Germinal center (tissue), 1 donor: ENCODE data around the gene ZBTB24.
"Not testable (repeated sequence)": the region's sequence is repeated elsewhere in the genome, so short reads cannot be mapped to it uniquely, and the experiment has no call there.

ENCODE experiments used
- DNase-seq: peaks from one replicate; pipeline ENCODE4 v3.0.0; 2012; ENCODE audit warnings: mixed read lengths, low spot score

The ZBTB24 gene

GRCh38 chr6:109471105-109471810 is 11.8 kb downstream of the ZBTB24 start:
- no peak for DNase-seq

- no peak for DNase-seq
These were observed 13.3 kb downstream of the ZBTB24 start for GRCh38 chr6:109469591-109470189.

- no peak for DNase-seq
These were observed 15.3 kb downstream of the ZBTB24 start for GRCh38 chr6:109467696-109468095.

GRCh38 chr6:109466212-109466923 is 16.7 kb downstream of the ZBTB24 start:
- DNase-seq = no peak

- DNase-seq = no peak
These were observed 17.2 kb downstream of the ZBTB24 start for GRCh38 chr6:109465772-109466171.

- DNase-seq = no peak
These were observed 21.1 kb downstream of the ZBTB24 start for GRCh38 chr6:109461733-109462526.

- DNase-seq = not testable (repeated sequence)
These were observed 21.8 kb downstream of the ZBTB24 start for GRCh38 chr6:109461205-109461604.

- DNase-seq = no peak
These were observed 22.7 kb downstream of the ZBTB24 start for GRCh38 chr6:109460161-109460829.

GRCh38 chr6:109458774-109459531 is 24.1 kb downstream of the ZBTB24 start:
- peak; percentile 36 for DNase-seq

GRCh38 chr6:109457562-109457996 is 25.4 kb downstream of the ZBTB24 start:
- no peak for DNase-seq

GRCh38 chr6:109456710-109457561 is 26.1 kb downstream of the ZBTB24 start:
- no peak for DNase-seq

GRCh38 chr6:109456111-109456583 is 26.9 kb downstream of the ZBTB24 start:
- peak; percentile 17 for DNase-seq

GRCh38 chr6:109455437-109456110 is 27.4 kb downstream of the ZBTB24 start, which contains the start of gene MICAL1:
Gene MICAL1, minus strand, starts transcription at chr6:109455772. Its CDS starts 1,576 bp downstream, at chr6:109454196.
- peak; percentile 84 for DNase-seq

- DNase-seq = peak; percentile 78
These were observed 28.3 kb downstream of the ZBTB24 start for GRCh38 chr6:109454496-109455436.

GRCh38 chr6:109453594-109454495 is 29.2 kb downstream of the ZBTB24 start:
- no peak for DNase-seq

- no peak for DNase-seq
These were observed 29.9 kb downstream of the ZBTB24 start for GRCh38 chr6:109453156-109453555.

- DNase-seq = no peak
These were observed 30.8 kb downstream of the ZBTB24 start for GRCh38 chr6:109452181-109452580.
